Measurements from ENCODE around the gene PGLYRP2. TPM values are rescaled to one million over a fixed set of nuclear protein-coding genes. Genes with fewer than 3 reads are reported as not detected.

PGLYRP2 gene
- total RNA-seq, 1 experiment from 2014 or later, result not detected

DNA sequence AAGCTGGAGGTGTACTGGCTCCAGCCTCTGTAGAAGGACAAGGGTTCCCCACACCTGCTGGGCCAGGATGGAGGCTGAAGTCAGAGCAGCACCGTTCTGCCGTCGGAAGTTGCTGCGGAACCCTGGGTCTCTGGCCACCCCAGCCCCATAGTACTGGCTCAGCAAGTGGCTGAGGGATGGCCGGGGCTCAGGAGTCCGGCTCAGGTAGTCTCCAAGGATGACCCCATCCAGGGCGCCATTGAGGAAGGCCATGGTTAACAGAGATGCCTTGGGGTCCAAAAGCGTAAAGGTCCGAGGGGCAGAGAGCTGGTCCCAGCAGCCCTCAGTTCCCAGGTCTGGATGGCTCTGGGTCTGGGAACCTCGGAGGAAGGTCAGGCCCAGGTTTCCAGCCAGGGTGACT lies 3.7 kb downstream of the PGLYRP2 start:
- Histone ChIP-seq H3K4me2 (ENCODE audit: low read length) (no peak overlapping the region), H3K4me1 (ENCODE audit: control insufficient read depth in 1 of 2, insufficient read depth in 2 of 2, low read length in 2 of 2) (no peaks in the 10 kb centered on the region), H4K20me1 (ENCODE audit: insufficient read depth) (no peaks in the 10 kb centered on the region), H3K9me2 (ENCODE audit: insufficient read depth) (no peaks in the 10 kb centered on the region), H3K27ac (ENCODE audit: low read depth, low read length) (no peak overlapping the region), H3K9me3 (ENCODE audit: control insufficient read depth in 1 of 2, insufficient read depth in 1 of 2, low read depth in 1 of 2, low read length in 2 of 2) (no peaks in the 10 kb centered on the region), H3K79me2 (ENCODE audit: insufficient read depth, low read length) (no peaks in the 10 kb centered on the region), H3K36me3 (ENCODE audit: control insufficient read depth in 1 of 2, insufficient read depth in 2 of 2, low read length in 2 of 2) (no peaks in the 10 kb centered on the region), H3K9ac (ENCODE audit: low read length) (no peak overlapping the region), H2AFZ (ENCODE audit: low read depth, low read length, poor library complexity, severe bottlenecking) (no peak overlapping the region), H3K4me3 (replicated peaks in 1 of 2; ENCODE audit: low read depth in 1 of 2, low read length in 2 of 2) (no peak overlapping the region), H3K27me3 (ENCODE audit: insufficient read depth, low read length) (no peaks in the 10 kb centered on the region)
- TF ChIP-seq EZH2phosphoT487 (IDR thresholded peaks at IDR 0.05; ENCODE audit: borderline replicate concordance) (no peak), POLR2AphosphoS5 (IDR thresholded peaks at IDR 0.05; ENCODE audit: low read depth, low read length) (no peak), ZFX (IDR thresholded peaks at IDR 0.05) (no peak), SRF (IDR thresholded peaks at IDR 0.05; ENCODE audit: low read depth) (no peak), YY1 (IDR thresholded peaks at IDR 0.05; ENCODE audit: extremely low read depth, insufficient replicate concordance, low read depth, low read length) (no peak), ELF1 (IDR thresholded peaks at IDR 0.05; ENCODE audit: borderline replicate concordance, low read depth) (no peak), FOSL1 (IDR thresholded peaks at IDR 0.05; ENCODE audit: low read depth) (no peak), SIN3A (IDR thresholded peaks at IDR 0.05; ENCODE audit: low read depth) (no peak), POLR2A (IDR thresholded peaks at IDR 0.05; ENCODE audit: borderline replicate concordance, extremely low read depth, insufficient read depth, insufficient read length) (no peak), RAD21 (IDR thresholded peaks at IDR 0.05; ENCODE audit: low read depth) (no peak), SP1 (IDR thresholded peaks at IDR 0.05; ENCODE audit: low read depth) (no peak), ZNF274 (IDR thresholded peaks at IDR 0.05; ENCODE audit: low read depth, low read length) (no peak)
- TF ChIP-seq, protein P1, sequence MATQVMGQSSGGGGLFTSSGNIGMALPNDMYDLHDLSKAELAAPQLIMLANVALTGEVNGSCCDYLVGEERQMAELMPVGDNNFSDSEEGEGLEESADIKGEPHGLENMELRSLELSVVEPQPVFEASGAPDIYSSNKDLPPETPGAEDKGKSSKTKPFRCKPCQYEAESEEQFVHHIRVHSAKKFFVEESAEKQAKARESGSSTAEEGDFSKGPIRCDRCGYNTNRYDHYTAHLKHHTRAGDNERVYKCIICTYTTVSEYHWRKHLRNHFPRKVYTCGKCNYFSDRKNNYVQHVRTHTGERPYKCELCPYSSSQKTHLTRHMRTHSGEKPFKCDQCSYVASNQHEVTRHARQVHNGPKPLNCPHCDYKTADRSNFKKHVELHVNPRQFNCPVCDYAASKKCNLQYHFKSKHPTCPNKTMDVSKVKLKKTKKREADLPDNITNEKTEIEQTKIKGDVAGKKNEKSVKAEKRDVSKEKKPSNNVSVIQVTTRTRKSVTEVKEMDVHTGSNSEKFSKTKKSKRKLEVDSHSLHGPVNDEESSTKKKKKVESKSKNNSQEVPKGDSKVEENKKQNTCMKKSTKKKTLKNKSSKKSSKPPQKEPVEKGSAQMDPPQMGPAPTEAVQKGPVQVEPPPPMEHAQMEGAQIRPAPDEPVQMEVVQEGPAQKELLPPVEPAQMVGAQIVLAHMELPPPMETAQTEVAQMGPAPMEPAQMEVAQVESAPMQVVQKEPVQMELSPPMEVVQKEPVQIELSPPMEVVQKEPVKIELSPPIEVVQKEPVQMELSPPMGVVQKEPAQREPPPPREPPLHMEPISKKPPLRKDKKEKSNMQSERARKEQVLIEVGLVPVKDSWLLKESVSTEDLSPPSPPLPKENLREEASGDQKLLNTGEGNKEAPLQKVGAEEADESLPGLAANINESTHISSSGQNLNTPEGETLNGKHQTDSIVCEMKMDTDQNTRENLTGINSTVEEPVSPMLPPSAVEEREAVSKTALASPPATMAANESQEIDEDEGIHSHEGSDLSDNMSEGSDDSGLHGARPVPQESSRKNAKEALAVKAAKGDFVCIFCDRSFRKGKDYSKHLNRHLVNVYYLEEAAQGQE (IDR thresholded peaks at IDR 0.05; ENCODE audit: low read depth), result no peak
- TF ChIP-seq, protein P2, sequence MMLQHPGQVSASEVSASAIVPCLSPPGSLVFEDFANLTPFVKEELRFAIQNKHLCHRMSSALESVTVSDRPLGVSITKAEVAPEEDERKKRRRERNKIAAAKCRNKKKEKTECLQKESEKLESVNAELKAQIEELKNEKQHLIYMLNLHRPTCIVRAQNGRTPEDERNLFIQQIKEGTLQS (IDR thresholded peaks at IDR 0.05), result no peak
- ChIA-PET RAD21 (ENCODE audit: low non-redundant PET in 1 of 2, low total read pairs in 2 of 2, uncharacterized antibody in 2 of 2, unreplicated experiment in 2 of 2) (no interaction called here), POLR2A (no interaction called here), CTCF (no interaction called here)
- no peak for DNase-seq (ENCODE audit: low read depth, low spot score)
- no TSS peak for BruUV-seq (replicated peaks)
- no peak for ATAC-seq
- intact Hi-C loops (cut with micrococcal nuclease), result no loop called here
